Hair follicle dermal papilla cell (primary cell): ENCODE data around the gene ITPR3. TPM values are rescaled to one million over a fixed set of nuclear protein-coding genes. Genes with fewer than 3 reads are reported as not detected.

Experiments
- small RNA-seq: library from RNA; depleted of rRNA; stranded (forward); fragments of <200 nt; gene quantifications from one replicate; pipeline ENCODE3, GENCODE V24; 2012
- total RNA-seq: library from RNA; depleted of rRNA; stranded (reverse); fragments of >200 nt; gene quantifications from 2 replicates; pipeline ENCODE4 v1.2.3, GENCODE V29; 2012

Gene ITPR3
- 69.3 and 74.9 TPM in 2 replicates for total RNA-seq

GRCh38 chr6:33620856-33621710, at the start of gene ITPR3:
TSS of gene ITPR3 (plus strand) at chr6:33621322. CDS start at chr6:33621603, 281 bp downstream.

GRCh38 chr6:33579828-33580714, 41.1 kb upstream of the ITPR3 start, which contains the start of gene BAK1:
TSS of gene BAK1 (minus strand) at chr6:33580276. CDS start at chr6:33577604, 2,672 bp downstream.

GRCh38 chr6:33711140-33712129, 90.3 kb downstream of the ITPR3 start, which contains the start of gene UQCC2:
TSS of gene UQCC2 (minus strand) at chr6:33711700. CDS start at chr6:33711686, 14 bp downstream.

Small RNA genes within 50 kb of the gene (small RNA-seq; reads per million reads assigned to genes)
- gene MIR3934 = not detected

Other genes starting within 250 kb of the ITPR3 start
- 2.9 TPM in 2 replicates for gene KIFC1, start 229.5 kb upstream of the ITPR3 start, total RNA-seq
- 30.7 and 31.0 TPM in 2 replicates for gene PHF1, start 210.3 kb upstream of the ITPR3 start, total RNA-seq
- 84.7 and 114 TPM in 2 replicates for gene CUTA, start 203.2 kb upstream of the ITPR3 start, total RNA-seq
- 6.1 and 8.8 TPM in 2 replicates for gene SYNGAP1, start 201.3 kb upstream of the ITPR3 start, total RNA-seq
- 3.5 and 4.2 TPM in 2 replicates for gene ZBTB9, start 166.7 kb upstream of the ITPR3 start, total RNA-seq
- 15.7 and 20.1 TPM in 2 replicates for gene BAK1, start 41.0 kb upstream of the ITPR3 start, total RNA-seq
- gene UQCC2, start 90.4 kb downstream of the ITPR3 start, total RNA-seq = 11.7 and 13.4 TPM in 2 replicates
- gene IP6K3, start 125.6 kb downstream of the ITPR3 start, total RNA-seq = 0.12 and 0.32 TPM in 2 replicates
- 52.9 and 61.5 TPM in 2 replicates for gene LEMD2, start 167.8 kb downstream of the ITPR3 start, total RNA-seq
- gene MLN, start 182.7 kb downstream of the ITPR3 start, total RNA-seq = not detected in 2 replicates